ENCODE measurements around the gene FTCD. TPM values are rescaled to one million over a fixed set of nuclear protein-coding genes. Genes with fewer than 3 reads are reported as not detected.

The FTCD gene
- total RNA-seq, 1 donor from 2014 or later, result 0.32 TPM

DNA sequence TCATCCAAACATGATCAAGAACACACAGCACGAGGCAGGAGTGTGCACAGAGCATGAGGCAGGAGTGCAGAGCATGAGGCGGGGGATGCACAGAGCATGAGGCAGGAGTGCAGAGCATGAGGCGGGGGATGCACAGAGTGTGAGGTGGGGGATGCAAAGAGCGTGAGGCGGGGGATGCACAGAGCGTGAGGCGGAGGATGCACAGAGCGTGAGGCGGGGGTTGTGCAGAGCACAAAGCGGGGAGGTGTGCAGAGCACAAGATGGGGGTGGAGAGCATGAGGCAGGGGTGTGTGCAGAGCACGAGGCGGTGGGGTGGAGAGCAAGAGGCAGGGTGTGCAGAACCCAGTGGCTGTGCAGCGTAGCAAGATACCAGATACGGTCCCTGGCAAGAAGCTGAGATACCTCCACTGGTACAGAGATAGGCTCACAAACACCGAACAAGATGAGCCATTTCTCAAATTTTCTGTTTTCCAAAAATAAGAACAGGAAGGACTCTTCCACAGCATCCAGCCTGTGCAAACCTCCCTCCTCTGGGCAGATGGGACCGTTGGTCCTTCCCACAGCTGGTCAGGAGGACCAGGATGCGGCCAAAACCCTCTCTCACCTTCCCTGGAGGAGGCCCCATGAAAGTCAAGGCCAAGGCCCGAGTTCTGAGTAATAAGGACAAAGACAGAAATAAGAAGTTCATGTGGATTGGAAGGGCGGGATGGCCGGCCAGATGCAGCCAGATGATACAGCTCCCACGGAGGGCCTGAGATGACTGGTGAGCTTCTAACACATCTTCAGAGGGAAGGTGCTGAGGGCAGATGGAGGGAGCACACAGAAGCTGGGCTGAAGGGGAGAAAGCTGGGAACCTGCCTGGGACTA, 16.9 kb upstream of the FTCD start:
- DNase-seq (ENCODE audit: low spot score), result peak; percentile 72

DNA sequence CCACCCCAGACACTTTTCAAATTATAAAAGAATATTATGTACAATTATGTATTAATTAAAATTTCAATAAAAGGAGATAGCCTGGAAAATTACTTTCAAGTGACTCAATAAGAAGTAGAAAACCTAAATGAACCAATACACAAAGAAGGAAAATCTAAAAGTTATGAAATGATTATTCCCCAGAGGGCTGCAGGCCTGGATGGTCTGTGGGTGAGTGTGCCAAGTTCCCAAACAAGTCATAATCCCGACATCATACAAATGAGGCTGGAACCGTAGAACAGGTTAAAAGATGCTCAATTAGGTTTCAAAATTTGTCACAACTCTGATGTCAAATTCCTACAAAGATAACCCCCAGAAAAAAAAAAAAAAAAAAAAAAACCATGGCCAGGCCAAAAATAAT, 16.2 kb upstream of the FTCD start:
- DNase-seq (ENCODE audit: low spot score), result peak; percentile 16

DNA sequence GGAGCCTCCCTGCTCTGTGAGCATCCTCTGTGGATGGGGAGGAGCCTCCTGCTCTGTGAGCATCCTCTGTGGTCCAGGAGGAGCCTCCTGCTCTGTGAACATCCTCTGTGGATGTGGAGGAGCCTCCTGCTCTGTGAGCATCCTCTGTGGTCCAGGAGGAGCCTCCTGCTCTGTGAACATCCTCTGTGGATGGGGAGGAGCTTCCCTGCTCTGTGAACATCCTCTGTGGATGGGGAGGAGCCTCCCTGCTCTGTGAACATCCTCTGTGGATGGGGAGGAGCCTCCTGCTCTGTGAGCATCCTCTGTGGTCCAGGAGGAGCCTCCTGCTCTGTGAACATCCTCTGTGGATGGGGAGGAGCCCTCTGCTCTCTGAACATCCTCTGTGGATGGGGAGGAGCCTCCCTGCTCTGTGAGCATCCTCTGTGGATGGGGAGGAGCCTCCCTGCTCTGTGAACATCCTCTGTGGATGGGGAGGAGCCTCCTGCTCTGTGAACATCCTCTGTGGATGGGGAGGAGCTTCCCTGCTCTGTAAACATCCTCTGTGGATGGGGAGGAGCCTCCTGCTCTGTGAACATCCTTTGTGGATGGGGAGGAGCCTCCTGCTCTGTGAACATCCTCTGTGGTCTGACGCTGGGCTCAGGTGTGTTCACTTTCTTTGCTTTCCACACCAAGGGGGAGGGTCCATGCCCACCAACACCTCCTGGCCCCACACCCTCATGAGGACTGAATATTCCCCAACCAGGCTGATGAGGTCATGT, 15.2 kb upstream of the FTCD start:
- DNase-seq (ENCODE audit: low spot score), result peak; percentile 65

DNA sequence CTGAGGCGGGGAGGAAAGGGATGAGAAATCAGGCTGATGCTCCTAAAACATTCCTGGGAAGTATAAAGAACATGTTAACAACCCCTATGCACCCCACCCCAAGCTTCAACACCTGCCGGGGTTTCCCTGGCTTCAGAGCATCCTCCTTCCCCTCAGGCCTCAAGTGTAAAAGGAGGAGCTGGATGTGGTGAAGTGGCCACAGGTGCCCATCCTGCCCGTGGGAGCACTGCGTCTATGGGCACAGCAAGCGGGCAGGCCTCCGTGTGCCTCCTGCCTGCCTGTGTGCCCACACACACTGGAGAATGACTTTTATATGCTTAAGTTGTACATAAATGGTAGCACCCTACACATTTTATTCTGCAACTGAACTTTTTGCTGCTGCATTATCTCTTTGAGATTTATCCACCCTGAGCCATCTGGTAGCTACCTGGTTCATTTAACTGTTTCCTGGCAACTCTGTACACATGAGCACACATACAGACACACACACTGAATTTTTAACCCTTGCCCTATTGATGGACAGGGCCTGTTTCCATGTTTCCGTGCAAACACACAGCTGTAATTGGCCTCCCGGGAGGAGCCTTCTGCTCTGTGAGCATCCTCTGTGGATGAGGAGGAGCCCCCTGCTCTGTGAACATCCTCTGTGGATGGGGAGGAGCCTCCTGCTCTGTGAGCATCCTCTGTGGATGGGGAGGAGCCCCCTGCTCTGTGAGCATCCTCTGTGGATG, 13.4 kb upstream of the FTCD start:
- peak; percentile 65 for DNase-seq (ENCODE audit: low spot score)

DNA sequence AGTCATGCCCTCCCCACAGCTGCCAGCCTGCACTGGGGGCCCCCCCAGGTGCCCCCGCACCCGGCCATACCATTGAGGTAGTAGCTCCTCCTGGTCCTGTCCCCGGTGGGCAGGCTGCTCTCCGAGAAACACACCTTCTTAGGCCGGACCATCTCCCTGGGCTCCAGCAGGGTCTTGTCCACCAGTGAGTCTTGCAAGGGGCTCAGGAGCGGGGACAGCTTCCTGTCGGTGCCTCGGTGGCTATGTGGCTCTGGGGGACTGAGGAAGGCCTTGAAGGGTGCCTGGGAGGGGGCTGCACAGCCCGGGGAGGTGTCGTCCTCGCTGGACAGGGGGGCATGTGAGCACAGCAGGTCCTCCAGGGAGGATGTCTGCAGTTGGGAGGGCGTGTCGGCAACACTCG, 12.9 kb upstream of the FTCD start:
- peak; percentile 65 for DNase-seq (ENCODE audit: low spot score)

DNA sequence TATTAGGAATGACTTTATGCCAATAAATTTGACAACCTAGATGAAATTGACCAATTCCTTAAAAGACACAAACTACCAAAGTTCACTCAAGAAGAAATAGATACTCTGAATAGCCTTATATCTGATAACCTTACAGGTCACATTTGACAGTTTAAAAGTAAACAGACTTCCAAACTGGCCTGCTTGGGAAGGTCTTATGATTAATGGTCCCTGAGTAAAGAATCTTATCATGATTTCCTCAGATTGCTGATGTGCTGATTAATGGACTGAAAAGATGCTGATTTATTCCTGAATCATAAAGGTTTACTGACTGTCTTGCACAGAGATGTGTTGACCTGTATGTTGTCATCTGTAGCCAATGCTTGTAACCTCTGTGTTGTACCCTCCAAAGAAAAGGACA, 9.7 kb upstream of the FTCD start:
- DNase-seq (ENCODE audit: low spot score), result no peak

DNA sequence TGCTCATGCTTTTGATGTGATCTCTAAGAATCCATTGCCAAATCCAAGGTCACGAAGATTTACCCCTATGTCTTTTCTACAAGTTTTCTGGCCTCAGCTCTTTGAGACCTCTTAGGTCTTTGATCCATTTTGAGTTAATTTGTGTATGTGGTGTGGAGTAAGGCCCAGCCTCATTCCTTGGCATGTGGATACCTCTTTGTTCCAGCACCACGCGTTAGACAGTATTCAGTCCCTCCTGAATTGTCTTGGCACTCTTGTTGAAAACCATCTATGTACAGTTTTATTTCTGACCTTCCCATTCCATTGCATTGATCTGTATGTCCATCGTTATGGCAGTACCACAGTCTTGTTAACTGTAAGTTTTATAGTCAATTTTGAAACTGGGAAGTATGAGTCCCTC, 8.0 kb upstream of the FTCD start:
- DNase-seq (ENCODE audit: low spot score), result no peak

DNA sequence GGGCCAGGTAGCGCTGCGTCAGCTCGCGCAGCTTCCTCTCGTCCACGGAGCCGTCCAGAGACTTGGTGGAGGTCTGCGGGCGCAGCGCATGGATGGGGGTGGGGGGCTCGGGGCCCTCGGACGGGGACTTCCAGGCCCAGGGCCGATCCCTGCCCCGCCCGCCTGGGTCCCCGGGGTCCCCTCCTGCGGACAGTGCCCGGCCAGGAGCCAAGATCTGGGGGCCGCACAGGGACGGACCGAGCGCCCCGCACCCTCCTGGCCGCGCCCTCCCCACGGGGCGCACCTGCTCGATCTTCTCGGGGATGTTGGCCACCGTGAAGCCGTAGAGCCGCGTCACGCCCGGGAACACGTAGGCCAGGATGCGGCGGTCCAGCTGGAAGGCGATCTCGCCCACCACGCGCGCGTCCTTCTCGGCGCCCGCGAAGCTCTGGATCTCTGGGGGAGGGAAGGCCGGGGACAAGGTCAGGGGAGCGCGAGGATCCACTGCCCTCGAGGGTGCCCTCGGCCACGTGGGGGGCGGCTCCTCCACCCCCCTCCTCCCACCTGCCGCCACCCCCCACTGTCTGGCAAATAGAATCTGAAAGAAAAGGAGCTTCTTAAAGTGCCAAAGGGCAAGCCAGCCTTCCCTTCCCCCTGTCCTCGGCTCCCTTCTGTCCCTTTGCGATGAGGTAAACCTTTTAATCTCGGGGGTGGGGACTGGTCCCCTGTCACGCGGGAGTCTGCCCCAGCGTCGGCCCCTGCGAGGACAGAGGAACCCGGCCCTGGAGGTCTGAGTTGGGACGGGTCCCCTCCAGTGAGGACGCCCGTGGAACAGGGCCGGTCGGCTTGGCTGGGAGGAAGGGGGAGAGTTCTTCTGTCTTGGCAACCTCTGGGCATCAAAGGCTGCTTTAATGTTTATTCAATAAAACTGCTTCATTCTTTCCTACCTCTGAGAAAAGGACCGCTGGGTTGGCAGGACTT, 6.5 kb upstream of the FTCD start:
- peak; percentile 86 for DNase-seq (ENCODE audit: low spot score)

DNA sequence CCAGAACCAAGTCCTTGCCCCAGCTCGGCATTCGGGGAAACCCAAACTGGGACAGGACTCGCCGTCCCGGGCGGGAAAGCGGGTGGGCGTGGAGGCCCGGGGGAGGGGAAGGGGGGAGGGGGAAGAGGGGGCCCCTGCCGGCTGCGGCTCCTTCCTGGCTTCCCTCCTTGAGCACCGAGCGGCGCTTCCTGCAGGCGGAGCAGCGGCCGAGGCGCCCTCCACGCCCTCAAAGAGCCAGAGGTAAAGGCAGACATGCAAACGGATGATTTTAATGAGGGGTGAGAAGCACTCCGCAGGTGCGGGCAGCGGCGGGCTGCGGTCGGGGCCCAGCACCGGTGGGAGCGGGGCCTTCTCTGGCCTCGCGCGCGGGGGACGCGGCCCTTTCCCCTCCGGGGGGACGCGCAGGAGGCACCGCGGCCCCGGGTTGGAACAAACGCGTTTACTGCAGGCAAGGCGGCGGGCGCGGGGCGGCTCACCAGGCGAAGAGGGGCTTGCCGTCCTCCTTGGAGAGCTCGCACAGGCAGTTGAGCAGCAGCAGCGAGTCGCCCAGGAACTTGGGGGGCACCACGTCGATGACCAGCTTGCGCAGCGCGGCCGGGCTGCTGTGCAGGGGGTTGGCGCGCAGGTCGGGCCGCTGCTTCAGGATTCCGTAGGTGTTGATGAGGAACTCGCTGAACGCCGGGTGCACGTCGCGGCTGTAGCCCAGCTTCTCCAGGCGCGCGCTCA, 5.7 kb upstream of the FTCD start:
- DNase-seq (ENCODE audit: low spot score), result peak; percentile 75

DNA sequence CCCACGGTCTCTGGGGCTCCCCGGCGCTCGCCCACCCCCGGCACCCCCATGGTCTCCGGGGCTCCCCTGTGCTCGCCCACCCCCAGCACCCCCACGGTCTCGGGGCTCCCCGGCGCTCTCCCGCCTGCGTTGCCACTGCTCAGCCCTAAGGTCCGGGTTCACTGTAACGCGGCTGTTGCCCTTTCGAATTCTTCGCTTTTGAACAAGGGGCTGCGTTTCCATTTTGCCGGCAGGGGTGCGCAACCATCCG, 5.2 kb upstream of the FTCD start:
- peak; percentile 59 for DNase-seq (ENCODE audit: low spot score)

DNA sequence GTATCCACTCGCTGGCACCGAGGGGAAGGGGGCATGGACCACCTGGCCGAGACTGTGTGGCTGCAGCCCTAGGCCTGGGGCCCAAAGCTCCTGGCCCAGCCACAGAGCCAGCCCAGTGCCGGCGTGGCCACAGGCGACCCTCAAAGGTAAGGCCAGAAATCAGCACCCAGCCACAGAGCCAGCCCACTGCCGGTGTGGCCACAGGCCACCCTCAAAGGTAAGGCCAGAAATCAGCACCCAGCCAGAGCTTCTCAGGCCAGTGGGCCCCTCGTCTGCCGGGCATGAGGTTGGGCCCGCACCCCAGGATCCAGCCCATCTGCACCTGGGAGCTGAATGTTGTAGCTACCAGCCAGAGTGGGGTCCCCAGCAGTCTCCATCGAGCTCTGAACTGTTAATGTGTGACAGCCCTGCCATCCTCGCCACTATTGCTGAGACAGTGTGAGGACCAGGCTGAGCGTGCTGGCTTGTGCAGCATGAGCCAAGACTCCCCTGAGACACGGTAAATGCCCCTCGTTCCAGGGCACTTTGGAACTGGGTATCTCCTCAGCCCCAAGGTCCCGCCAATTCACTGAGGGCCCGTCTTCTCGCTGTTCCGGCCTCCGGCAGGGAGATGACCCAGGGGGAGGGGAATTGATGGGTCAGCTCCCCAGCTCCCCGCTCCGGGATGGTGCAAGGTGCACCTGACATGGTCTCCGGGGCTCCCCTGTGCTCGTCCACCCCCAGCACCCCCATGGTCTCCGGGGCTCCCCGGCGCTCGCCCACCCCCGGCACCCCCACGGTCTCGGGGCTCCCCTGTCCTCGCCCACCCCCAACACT, 4.7 kb upstream of the FTCD start:
- peak; percentile 81 for DNase-seq (ENCODE audit: low spot score)

DNA sequence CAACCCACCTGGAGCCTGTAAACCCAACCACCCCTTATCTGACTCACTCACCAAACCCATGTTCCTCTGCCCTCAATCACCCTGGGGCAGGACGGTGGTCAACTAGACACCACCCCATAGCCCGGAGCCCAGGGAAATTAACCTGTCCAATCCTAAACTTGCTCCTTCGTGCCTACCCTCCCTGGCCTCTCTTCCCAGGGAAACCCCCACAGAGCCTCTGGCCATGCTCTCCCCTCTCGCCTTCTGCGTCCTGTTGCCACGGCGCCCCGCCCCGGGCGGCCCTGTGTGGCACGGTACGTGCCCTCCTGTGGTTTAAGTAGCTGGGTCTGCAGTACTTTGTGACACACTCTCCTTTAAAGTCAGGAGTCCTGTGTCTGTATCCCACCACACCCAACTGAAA, 4.0 kb upstream of the FTCD start:
- peak; percentile 82 for DNase-seq (ENCODE audit: low spot score)

DNA sequence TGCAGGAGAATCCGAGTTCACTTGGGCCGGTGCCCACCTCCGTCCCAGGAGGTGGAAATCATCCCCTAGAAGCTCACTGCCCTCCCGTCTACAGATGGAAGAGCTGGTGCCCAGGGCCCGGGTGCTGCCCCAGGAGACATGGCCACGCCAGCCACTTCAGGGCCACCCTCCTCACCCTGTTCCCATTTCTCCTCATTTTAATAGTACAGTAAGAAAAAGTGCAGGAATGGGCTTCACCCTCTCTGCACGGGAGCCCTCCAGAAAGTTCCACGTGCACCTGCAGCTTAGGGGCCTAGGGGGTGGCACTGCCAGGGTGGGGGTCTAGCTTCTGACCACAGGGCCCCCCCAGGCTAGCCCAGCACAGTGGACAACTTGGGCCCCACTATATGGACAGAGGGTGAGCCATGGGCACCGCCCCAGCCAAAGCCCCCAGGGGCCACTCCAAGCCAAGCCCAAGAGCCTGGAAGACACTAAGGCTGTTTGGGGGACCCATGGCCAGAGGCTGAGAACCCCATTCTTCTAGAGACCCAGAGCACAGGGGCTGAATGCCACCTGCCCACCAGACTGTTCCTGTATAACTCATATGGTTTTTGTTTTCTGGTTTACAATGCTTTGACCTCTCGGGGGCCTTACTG, 3.4 kb upstream of the FTCD start:
- DNase-seq (ENCODE audit: low spot score), result peak; percentile 81

DNA sequence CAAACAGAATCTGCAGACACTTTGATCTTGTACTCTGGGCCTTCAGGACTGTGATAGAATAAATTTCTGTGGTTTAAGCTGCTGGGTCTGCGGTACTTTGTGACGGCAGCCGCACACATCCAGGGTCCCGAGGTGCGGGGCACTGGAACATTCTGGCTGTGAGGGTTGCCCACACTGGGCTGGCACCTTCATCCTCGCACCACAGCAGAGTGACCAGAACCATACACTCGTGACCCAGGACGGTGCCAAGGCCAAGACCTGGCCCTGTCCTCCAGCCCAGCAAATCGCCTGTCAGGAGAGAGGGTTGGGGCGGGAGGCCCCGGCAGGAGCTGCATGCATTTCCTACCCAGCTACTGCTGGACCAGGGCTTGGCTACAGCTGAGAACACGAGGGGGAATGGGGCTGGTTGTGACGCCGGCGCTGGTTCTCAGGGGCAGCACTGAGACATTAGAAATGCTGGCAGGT, 2.6 kb upstream of the FTCD start:
- DNase-seq (ENCODE audit: low spot score), result peak; percentile 82

DNA sequence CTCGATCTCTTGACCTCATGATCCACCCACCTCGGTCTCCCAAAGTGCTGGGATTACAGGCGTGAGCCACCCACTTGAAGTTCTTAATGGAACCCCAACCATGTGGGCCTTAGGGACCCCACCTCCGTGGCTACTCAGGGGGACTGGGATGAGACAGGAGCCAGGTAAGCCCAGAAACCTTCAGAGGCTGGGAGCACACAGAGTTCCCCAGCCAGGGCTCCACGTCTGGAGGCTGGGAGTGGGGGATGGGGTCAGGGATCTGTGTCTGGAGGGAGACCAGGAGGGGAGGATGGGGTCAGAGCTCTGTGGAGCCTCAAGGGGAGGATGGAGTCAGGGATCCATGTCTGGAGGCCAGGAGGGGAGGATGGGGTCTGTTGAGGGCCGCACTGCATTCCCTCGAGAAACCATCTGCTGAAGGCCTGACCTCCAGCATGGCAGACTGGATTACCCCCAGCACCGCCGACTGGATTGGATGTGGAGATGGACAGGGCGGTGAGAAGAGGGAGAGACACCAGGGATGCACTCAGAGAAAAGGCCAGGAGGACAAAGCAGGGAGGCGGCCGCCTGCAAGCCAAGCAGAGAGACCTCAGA, 2.1 kb upstream of the FTCD start:
- peak; percentile 75 for DNase-seq (ENCODE audit: low spot score)

DNA sequence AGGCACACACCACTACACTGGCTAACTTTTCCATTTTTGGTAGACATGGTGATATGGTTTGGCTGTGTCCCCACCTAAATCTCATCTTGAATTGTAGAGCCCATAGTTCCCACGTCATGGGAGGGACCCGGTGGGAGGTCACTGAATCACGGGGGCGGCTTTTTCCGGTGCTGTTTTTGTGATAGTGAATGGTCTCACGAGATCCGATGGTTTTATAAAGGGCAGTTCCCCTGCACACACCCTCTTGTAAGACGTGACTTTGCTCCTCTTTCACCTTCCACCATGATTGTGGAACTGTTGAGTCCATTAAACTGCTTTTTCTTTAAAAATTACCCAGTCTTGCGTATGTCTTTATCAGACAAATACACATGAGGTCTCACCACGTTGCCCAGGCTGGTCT, 1.3 kb upstream of the FTCD start:
- peak; percentile 62 for DNase-seq (ENCODE audit: low spot score)

DNA sequence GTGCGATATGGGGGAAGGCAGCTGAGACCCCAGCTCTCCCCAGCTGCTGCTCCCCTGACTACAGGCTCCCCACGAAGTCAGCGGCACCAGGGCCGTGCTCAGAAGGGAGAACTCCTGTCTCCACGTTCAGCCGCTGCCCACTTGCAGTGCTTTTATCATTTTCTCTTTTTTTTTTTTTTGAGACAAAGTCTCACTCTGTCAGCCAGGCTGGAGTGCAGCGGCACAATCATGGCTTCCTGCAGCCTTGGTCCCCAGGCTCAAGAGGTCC, 933 bp upstream of the FTCD start:
- DNase-seq (ENCODE audit: low spot score), result no peak

DNA sequence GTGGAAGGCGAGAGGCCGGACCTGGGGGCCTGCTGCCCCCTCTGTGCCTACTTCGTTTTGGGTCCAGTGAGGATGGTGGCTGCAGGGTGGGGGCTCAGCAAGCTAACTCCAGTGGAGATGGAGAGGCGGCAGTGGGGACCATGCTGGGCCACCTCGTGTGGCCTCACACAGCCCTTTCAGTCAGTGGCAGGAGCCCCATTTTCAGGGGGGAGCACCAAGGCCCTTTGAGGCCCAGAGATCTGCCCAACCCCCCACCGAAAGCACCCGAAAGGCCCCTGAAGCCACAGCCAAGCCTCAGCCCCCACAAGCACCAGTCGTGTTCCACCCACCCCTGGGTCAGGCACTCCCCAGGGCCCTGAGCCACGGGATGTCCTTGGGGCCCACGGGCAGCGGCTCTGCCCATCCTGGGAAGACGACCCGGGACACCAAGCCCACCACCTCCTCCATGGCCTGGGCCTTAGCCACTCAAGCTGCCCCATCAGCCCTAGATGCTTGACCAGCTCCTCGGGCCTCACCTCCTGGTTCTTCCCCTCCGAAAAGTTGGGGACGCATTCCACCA, 345 bp downstream of the FTCD start:
- DNase-seq (ENCODE audit: low spot score), result peak; percentile 83
